GM18873 (cell line): ENCODE measurements around the gene TTLL13.
A peak's percentile ranks its signal among the peaks of the same experiment; 100 is the strongest.

Experiments
- ATAC-seq: cut with Tn5 transposase; IDR thresholded peaks from one replicate; pipeline ENCODE4 v1.9.1; 2021; ENCODE audit warnings: mild to moderate bottlenecking, moderate library complexity, moderate number of reproducible peaks; ENCODE audit not compliant: unreplicated experiment, low FRiP score

Gene TTLL13, protein sequence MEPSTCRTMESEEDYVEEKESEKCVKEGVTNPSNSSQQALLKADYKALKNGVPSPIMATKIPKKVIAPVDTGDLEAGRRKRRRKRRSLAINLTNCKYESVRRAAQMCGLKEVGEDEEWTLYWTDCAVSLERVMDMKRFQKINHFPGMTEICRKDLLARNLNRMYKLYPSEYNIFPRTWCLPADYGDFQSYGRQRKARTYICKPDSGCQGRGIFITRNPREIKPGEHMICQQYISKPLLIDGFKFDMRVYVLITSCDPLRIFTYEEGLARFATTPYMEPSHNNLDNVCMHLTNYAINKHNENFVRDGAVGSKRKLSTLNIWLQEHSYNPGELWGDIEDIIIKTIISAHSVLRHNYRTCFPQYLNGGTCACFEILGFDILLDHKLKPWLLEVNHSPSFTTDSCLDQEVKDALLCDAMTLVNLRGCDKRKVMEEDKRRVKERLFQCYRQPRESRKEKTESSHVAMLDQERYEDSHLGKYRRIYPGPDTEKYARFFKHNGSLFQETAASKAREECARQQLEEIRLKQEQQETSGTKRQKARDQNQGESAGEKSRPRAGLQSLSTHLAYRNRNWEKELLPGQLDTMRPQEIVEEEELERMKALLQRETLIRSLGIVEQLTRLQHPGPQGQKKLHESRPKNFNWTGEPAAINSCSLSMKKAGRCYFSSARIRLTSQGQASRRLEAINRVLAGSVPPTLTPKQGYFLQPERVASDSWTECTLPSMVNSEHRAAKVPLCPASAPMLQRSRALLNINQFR

DNA sequence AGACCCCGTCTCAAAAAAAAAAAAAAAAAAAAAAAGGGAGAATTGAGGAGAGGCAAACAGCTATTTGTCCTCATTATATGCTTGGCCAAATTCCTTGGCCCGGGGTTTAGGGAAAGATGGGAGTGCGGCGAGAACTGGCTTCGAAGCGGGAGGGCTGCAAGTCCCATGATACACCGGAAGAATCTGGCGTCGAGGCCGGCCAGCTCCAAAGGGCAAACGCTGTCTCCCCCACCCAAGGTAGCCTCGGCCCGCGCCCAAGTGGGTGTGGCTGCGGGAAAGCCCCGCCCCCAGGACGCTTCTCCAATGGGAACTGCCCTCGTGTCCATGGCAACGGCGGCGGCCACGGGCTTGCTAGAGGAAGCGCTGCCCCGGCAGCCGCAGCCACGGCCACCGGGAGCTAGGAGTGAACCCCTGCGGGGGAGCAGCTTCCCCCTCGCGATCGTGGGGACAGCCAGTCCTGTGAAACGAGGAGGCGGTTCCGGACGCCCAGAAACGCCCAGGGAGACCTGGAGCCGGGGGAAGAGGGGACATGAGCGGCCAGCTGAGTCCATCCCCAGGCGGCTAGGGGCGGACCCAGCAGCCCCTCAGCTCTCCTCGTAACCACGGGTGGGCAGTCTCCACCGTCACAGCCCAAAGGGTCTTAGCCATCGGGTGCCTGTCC is at the start of gene TTLL13:
Gene TTLL13, plus strand, starts transcription at position 354 of the 661 bp plus-strand sequence. CDS start 1,075 bp downstream, outside the sequence.
- no peak for ATAC-seq

DNA sequence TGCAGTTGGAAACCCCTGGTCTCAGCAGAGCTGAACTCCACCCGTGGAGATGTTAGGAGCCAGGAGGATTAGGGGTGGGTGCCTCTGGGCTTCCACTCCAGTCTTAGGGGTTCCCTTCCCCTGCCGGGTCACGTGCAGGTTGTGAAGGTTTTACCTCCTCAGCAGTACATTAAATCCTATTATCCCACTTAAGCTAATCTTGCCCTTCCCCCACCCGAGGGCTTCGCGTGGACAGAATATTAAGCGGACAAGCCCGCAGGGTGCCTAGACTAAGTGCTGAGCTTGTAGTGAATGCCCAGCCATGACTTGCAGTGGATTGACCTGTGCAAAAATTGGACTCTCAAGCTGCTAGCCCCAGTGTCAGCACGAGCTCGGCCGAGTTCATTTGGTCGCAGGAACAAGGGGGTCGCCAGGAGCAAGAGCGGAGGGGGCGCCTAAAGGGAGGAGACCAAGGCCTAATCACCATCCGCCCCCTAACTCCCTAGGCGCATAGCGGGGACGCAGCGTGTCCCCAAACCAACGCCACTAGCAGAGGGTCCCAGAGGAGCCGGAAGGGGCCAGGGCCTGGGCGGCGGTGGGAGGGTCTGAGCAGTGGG is 48.7 kb upstream of the TTLL13 start:
- ATAC-seq, result peak; percentile 13

DNA sequence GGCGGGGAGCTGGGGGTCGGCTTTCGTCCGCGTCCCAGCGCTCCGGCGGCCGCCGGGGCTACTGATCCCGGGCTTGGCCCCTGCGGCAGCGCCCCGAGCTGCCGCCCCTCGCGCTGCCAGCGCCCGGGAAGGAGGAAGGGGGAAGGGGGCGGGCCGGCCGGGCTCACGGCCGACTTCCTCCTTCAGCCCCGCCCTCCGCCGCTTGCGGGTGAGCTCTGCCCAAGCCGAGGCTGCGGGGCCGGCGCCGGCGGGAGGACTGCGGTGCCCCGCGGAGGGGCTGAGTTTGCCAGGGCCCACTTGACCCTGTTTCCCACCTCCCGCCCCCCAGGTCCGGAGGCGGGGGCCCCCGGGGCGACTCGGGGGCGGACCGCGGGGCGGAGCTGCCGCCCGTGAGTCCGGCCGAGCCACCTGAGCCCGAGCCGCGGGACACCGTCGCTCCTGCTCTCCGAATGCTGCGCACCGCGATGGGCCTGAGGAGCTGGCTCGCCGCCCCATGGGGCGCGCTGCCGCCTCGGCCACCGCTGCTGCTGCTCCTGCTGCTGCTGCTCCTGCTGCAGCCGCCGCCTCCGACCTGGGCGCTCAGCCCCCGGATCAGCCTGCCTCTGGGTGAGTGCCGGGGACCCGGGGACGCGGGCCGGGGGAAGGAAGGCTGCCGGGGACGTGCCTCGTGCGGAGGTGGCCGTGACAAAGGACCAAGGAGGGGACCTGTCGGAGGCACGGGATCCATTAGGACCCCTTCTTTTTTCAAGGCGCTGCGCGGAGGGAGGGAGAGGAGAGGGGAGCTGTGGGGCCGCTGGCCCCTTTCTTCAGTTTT is 48.0 kb upstream of the TTLL13 start, which contains the start of gene SEMA4B:
Gene SEMA4B, plus strand, starts transcription at position 201 of the 814 bp plus-strand sequence. Its CDS starts 249 bp downstream, at position 450.
- peak; percentile 64 for ATAC-seq

GRCh38 chr15:90201944-90202375 is 47.4 kb upstream of the TTLL13 start:
- ATAC-seq, result no peak

GRCh38 chr15:90202929-90203328 is 46.4 kb upstream of the TTLL13 start:
- no peak for ATAC-seq

DNA sequence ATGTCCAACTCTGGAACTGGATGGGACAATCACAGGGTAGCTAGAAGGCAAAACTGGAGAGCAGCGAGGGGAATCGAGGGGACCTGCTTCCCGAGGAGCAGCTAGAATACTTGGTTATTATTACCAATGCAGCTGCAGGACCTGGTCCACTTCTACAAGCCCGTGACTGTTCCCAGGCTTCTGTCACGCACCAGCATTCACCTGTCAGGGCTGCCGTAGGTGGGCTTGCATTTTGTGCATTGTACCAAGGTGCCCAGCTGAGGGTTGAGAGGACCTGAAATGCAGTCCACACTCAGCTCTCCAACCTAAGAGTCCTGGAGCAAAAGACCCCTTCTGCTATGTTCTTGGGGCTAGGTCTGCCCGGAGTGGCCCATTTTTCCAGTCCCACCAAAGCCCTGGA is 45.9 kb upstream of the TTLL13 start:
- no peak for ATAC-seq

- no peak for ATAC-seq
Observed at GRCh38 chr15:90203922-90204321, 45.4 kb upstream of the TTLL13 start.

DNA sequence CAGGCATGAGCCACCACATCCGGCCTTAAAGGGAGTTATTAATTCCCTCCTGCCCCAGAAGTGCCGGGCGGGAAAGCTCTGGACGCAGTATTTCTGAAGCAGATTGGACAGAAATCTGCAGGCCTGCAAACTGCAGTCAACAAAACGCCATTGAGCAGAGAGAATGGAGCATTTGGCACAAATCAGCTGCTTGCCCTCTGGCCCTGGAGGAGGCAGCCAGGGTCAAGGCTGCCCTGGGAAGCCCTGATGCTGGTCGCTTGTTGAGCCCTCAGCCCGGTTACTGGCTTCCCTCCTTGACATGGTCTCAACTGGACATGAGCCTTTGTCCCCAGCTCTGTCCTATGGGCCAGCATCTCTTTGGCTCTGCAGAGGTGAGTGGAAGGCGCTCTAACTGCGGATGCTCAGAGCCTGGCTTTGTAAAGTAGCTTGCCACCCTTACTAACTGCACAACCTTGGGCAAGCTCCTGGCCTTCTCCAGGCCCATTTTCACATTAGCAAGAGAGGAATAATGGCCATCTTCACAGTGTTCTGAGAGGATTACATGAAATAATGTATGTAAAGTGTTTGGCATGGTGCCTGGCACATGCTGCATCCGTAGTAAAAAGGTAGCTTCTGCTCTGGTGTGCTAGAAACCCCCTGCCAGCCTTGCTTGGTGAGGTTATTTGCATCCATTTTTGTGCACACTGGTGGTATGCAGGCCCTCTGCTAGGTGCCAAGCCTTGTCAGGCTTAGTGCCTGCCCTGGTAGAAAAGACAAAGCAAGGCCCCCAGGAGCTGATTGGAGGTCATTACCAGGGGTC is 44.1 kb upstream of the TTLL13 start:
- ATAC-seq, result no peak

DNA sequence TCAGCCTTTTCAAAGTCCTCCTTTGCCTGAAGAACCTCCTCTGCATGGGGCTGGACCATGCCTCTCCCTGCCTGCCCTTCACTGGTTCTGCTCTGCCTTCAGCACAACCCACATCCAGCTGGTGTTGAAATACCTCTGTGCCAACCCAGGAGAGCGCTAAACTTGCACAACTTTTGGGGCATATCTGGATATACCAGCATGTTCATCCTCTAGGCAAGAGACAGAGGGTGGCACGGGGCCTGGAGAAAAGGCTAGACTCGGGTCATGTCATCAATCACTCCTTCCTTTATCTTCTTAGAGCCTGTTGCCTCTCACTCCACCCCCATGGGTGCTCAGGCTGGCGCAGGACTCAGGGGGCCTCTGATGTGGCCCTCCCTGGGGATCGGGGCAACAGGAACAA is 43.5 kb upstream of the TTLL13 start:
- ATAC-seq, result no peak

GRCh38 chr15:90207252-90207651 is 42.1 kb upstream of the TTLL13 start:
- no peak for ATAC-seq

- no peak for ATAC-seq
Observed at GRCh38 chr15:90208356-90208755, 41.0 kb upstream of the TTLL13 start.

- no peak for ATAC-seq
Observed at GRCh38 chr15:90209591-90209990, 39.8 kb upstream of the TTLL13 start.

DNA sequence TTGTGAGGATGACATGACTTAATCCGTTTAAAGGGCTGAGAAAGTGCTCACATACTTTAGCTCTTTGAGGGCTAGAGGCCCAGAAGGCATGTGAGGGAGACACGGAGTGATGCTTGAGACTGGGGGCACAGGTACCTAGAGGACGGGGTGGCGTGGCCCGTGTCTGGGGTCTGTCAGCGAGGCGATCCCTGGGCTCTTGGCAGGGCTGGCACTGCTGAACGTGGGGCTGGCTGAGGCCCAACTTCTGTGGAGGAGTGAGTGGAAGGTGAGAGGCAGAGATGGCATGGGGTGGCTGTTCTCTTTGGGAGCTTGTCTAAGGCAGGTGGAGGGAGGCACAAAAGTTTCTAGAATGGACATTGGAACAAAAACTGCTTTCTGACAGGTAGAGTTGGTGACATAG is 38.8 kb upstream of the TTLL13 start:
- ATAC-seq, result no peak

DNA sequence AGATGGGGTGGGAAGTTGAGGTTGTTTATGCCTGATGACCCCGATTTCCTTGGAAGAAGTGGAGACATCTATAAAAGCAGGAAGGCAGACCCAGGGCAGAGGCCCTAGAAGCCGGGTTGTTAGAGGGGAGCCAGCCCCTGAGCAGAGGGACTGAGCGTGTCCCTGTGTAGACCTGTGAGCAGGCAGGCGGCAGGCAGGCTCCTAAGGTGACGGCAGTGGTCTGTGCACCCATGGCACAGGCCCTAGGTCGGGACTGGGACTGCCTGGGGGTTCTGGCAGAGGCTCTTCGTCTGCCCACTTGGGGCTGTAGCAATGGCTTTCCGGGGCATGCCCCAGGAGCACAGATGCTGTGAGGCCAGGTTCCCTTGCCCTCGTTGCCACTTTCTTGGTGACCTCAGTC is 38.3 kb upstream of the TTLL13 start:
- ATAC-seq, result no peak

DNA sequence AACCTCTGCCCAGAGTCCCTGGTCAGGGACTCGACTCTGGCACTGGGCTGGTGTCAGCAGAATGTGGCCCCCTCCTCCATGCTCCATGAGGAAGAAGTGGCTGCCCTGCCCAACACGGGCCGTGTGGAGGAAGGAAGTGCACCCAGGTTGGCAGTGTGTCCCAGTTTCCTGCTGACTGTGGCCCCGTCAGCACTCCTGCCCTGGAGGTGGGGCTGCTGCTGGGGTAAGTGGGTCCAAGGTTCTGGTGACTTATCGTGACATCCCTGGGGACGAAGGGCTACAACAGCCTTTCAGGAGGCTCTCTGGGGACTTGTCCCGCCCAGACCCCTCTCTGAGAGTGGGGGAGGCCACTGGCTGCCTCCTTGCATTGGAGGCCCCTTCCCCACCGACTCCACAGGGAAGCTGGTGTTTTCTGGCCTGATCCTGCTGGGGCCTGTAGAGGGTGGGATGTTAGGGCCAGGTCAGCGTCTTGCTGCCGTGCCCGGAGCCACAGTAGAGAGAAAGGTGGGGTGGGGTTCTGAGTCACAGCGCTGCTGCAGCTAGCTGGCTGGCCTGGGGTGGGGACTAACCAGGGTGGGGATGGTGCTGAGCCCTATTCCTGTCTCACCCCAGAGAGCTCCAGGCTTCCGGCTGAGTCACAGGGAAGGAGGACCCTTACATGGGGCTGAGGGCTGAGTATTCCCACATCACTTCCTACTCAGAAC is 37.8 kb upstream of the TTLL13 start:
- no peak for ATAC-seq

DNA sequence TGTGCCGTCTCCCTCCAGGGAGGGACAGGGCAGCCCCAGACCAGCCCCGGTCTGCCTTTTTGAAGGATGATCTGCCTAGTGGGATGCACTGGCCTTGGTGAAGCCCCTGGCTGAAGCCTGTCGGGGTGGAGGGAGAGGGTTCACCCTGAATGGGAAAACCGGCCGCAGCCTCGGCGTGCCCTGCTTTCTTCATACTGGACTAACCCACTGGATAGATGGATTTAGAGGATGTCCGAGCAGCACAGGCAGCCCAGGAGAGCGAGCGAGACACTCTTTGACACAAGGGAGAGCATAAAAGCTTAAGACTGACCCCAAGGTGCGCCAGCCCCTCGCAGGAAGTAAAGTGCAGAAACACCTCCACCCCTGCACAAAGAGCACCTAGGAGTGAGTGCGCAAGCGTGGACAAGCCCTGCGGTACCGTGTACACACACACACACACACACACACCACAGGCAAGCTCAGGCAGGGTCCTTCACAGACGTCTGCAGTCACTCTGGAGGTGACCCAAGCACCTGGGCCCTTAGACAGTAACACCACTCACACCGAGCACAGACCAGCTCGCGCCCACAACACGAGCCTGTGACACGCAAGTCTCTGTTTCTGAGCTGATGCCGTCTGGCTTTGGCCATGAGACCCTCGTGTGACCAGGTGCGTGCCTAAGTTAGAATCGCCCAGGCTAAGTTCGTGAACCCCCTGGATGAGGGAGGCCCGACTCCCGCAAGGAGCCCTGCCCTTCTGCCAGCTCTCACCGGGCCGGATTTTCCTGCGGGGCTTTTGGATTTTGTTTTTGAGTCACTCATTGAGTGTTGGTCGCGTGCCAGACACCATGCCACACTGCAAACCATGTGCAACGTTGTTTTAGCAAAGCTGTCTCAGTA is 36.9 kb upstream of the TTLL13 start:
- ATAC-seq, result no peak

DNA sequence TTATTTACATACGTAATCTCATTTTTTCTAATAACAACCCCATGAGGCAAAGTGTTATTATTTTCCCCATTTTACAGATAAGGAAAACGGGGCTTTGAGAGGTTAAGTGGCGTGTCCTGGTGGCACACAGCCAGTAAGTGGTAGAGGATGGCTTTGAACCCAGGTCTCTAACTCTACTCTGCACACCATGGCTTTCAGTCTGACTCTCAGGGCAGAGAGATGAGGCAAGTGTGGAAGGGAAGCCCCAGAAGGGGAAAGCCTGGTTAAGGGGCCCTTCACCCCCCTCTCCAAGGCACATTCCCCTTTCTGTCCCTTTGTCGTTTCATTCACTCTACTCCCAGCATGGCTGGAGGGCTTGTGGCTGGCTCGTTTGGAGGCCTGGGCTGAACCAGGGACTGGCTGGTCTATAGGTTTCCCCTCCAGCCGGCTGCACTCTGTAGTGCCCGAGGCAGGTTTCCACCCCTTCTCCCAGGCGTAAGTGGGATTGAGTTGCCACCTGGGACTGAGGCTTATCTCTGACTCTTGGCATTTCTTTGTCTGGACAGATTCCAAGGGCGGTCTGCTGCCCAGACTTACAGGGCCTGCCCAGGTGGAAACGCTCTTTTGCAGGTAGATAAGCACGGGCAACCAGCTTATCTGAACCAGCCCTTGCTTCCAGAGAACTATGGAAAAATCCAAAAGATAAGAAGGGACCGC is 36.1 kb upstream of the TTLL13 start:
- no peak for ATAC-seq
